RWPE2 (cell line): ENCODE data around the gene FBXL19.
A peak's percentile ranks its signal among the peaks of the same experiment; 100 is the strongest.

ENCODE experiments used
- ATAC-seq: fragments of 200-7000 bp; cut with Tn5 transposase; 3 replicates; pipeline ENCODE4 v1.9.1; 2021; ENCODE audit warnings: low read depth
- DNase-seq: peaks from one replicate; pipeline ENCODE4 v3.0.0-alpha.2; 2020; ENCODE audit warnings: low spot score
- H3K27ac ChIP-seq: fragments of 450-650 bp; 2 replicates; pipeline ENCODE4 v1.5.1; 2017; ENCODE audit warnings: mild to moderate bottlenecking; ENCODE audit not compliant: poor library complexity, severe bottlenecking
- H3K27me3 ChIP-seq: fragments of 250-450 bp; sonication (Bioruptor Pico); 2 replicates; pipeline ENCODE4 v1.5.1; 2021; ENCODE audit warnings: mild to moderate bottlenecking, moderate library complexity; ENCODE audit not compliant: insufficient read depth, poor library complexity, severe bottlenecking
- H3K36me3 ChIP-seq: fragments of 250-450 bp; sonication (Bioruptor Pico); 2 replicates; pipeline ENCODE4 v1.5.1; 2020; ENCODE audit warnings: low read depth, mild to moderate bottlenecking, moderate library complexity
- H3K4me1 ChIP-seq: fragments of 250-450 bp; sonication (Bioruptor Pico); 2 replicates; pipeline ENCODE4 v1.5.1; 2021; ENCODE audit warnings: mild to moderate bottlenecking, moderate library complexity; ENCODE audit not compliant: insufficient read depth, poor library complexity, severe bottlenecking
- H3K4me3 ChIP-seq: fragments of 250-450 bp; sonication (Bioruptor Pico); 2 replicates; pipeline ENCODE4 v1.5.1; 2021; ENCODE audit warnings: mild to moderate bottlenecking, moderate library complexity; ENCODE audit not compliant: severe bottlenecking
- H3K9me3 ChIP-seq: fragments of 250-450 bp; sonication (Bioruptor Pico); 2 replicates; pipeline ENCODE4 v1.5.1; 2021; ENCODE audit warnings: mild to moderate bottlenecking, moderate library complexity; ENCODE audit not compliant: severe bottlenecking
- TF ChIP-seq, protein P1 (sequence below): fragments of 450-650 bp; IDR thresholded peaks from one replicate; pipeline ENCODE4 v1.5.1; 2017; ENCODE audit warnings: mild to moderate bottlenecking, moderate library complexity; ENCODE audit not compliant: poor library complexity, severe bottlenecking

FBXL19 gene

DNA sequence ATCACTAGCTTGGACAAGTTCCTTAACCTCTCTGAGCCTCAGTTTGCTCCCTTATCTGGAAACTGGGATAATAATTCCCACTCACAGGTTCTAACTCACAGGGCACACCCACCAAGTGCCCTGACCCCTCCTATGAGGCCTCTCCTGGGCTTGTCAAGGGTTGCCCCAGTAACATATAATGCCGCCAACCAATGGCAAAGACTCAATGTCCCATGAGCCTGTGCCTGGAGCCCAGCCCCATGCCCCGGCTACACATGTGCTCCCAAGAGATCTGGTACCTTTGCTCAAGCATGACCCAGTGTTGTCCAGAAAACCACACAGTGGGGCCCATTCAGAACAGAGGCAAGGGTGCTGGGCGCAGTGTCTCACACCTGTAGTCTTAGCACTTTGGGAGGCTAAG, 8.5 kb upstream of the FBXL19 start:
- Histone ChIP-seq H3K9me3 (no peaks in the 10 kb centered on the region), H3K27me3 (no peaks in the 10 kb centered on the region), H3K27ac (no peak overlapping the region), H3K4me1 (no peaks in the 10 kb centered on the region), H3K36me3 (no peaks in the 10 kb centered on the region), H3K4me3 (no peak overlapping the region)
- TF ChIP-seq, protein P1, sequence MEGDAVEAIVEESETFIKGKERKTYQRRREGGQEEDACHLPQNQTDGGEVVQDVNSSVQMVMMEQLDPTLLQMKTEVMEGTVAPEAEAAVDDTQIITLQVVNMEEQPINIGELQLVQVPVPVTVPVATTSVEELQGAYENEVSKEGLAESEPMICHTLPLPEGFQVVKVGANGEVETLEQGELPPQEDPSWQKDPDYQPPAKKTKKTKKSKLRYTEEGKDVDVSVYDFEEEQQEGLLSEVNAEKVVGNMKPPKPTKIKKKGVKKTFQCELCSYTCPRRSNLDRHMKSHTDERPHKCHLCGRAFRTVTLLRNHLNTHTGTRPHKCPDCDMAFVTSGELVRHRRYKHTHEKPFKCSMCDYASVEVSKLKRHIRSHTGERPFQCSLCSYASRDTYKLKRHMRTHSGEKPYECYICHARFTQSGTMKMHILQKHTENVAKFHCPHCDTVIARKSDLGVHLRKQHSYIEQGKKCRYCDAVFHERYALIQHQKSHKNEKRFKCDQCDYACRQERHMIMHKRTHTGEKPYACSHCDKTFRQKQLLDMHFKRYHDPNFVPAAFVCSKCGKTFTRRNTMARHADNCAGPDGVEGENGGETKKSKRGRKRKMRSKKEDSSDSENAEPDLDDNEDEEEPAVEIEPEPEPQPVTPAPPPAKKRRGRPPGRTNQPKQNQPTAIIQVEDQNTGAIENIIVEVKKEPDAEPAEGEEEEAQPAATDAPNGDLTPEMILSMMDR: no peak
- no peak; the same call in 2 of the 3 replicates for ATAC-seq
- DNase-seq: no peak

- ATAC-seq (no peak), DNase-seq (no peak)
- no peaks in the 10 kb centered on the region for H3K9me3 ChIP-seq
- no peak overlapping the region for H3K4me3 ChIP-seq
- H3K4me1 ChIP-seq: peaks cover 2% of the 10 kb centered on the region
- no peaks in the 10 kb centered on the region for H3K27me3 ChIP-seq
- no peaks in the 10 kb centered on the region for H3K36me3 ChIP-seq
- no peak overlapping the region for H3K27ac ChIP-seq
- TF ChIP-seq, protein P1: no peak
Observed at GRCh38 chr16:30918614-30919013, 4.8 kb upstream of the FBXL19 start.

DNA sequence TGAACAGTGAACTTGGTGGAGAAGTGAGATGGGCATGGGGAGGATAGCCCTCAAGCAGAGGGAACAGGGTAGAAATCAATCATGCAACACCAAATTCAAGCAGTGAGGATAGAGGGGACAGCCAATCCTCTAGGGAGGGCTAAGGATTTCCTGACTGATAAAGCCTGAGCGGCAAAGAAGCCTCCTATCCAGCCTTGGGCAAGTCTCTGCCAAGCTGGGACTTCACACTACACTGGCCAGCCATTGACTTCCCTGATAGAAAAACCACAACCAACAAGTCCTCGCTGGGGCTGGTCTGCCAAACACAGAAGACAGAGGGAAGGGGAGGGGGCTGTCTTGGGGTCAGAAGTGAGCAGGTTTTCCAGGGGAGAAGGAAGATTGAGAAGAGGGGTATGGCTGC, 2.5 kb upstream of the FBXL19 start:
- Histone ChIP-seq H3K27me3 (no peaks in the 10 kb centered on the region), H3K9me3 (no peaks in the 10 kb centered on the region), H3K4me1 (peaks cover 2% of the 10 kb centered on the region), H3K36me3 (no peaks in the 10 kb centered on the region), H3K4me3 (no peak overlapping the region), H3K27ac (no peak overlapping the region)
- no peak for DNase-seq
- TF ChIP-seq, protein P1: no peak
- ATAC-seq: no peak

DNA sequence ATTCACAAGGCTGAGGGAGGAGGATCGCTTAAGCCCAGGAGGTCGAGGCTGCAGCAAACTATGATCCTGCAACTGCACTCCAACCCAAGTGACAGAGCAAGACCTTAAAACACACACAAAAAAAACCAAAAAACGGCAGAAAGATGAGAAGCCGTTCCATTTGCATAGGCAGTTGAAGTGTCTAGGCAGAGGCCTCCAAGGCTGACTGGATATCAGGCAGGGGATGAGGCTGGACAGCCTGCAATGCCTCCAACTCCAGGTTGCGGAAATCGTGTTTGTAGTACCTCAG, 2.0 kb upstream of the FBXL19 start:
- Histone ChIP-seq H3K9me3 (no peaks in the 10 kb centered on the region), H3K4me3 (peak overlapping the region; percentile 51), H3K27me3 (no peaks in the 10 kb centered on the region), H3K4me1 (peaks cover 2% of the 10 kb centered on the region), H3K27ac (peak overlapping the region; percentile 68), H3K36me3 (no peaks in the 10 kb centered on the region)
- TF ChIP-seq, protein P1: no peak
- DNase-seq (no peak), ATAC-seq (no peak)

GRCh38 chr16:30921748-30922419, 1.5 kb upstream of the FBXL19 start:
- TF ChIP-seq, protein P1: peak; percentile 90
- DNase-seq: peak; percentile 91
- ATAC-seq: peak; percentile 31
- Histone ChIP-seq H3K4me1 (peaks cover 2% of the 10 kb centered on the region), H3K36me3 (no peaks in the 10 kb centered on the region), H3K27me3 (no peaks in the 10 kb centered on the region), H3K9me3 (no peaks in the 10 kb centered on the region), H3K27ac (peak overlapping the region; percentile 68), H3K4me3 (peak overlapping the region; percentile 51)
